Right atrium auricular region (tissue), 2 donors: Measurements from ENCODE around the gene AGTR1. TPM values are rescaled to one million over a fixed set of nuclear protein-coding genes. Genes with fewer than 3 reads are reported as not detected.

Source experiments
- DNase-seq: peaks from one replicate; pipeline ENCODE4 v3.0.0-alpha.2; 2019; ENCODE audit warnings: low spot score
- H3K27ac ChIP-seq, 2 donors: fragments of 200-600 bp; sonication (generic); 1 replicate in 1 of 2; 2 replicates in 1 of 2; pipeline ENCODE4 v1.5.1; 2016 to 2019
- H3K27me3 ChIP-seq, 2 donors: fragments of 200-600 bp; sonication (generic); one replicate each; pipeline versions ENCODE4 v1.5.1 to v1.6.0; 2017 to 2019
- H3K36me3 ChIP-seq: fragments of 200-600 bp; sonication (generic); one replicate; pipeline ENCODE4 v1.5.1; 2016
- H3K4me1 ChIP-seq, 2 donors: fragments of 200-600 bp; sonication (generic); one replicate each; pipeline versions ENCODE4 v1.5.1 to v1.6.0; 2017 to 2019
- H3K4me3 ChIP-seq, 2 donors: fragments of 200-600 bp; sonication (generic); 1 replicate in 1 of 2; 2 replicates in 1 of 2; pipeline ENCODE4 v1.5.1; 2017 to 2019; ENCODE audit warnings: mild to moderate bottlenecking in 1 of 2, moderate library complexity in 1 of 2
- H3K9me3 ChIP-seq, 2 donors: fragments of 200-600 bp; sonication (generic); one replicate each; pipeline ENCODE4 v1.5.1; 2019
- CTCF ChIP-seq, 2 donors: fragments of 200-600 bp; sonication (generic); IDR thresholded peaks; one replicate each; pipeline ENCODE4 v1.5.1; 2019; ENCODE audit warnings: antibody characterized with exemption in 2 of 2
- total RNA-seq, 2 donors: library from RNA; depleted of rRNA; stranded (reverse); fragments of >200 nt; gene quantifications; one replicate each; pipeline ENCODE4 v1.1.0, GENCODE V29; 2016

Gene AGTR1
- total RNA-seq, 2 donors from 2014 or later, result 22.6 to 35.2 TPM

- DNase-seq, result no peak
- H3K36me3 ChIP-seq, result no peaks in the 10 kb centered on the region
- TF ChIP-seq CTCF (IDR thresholded peaks at IDR 0.05), result no peak
- H3K4me1 ChIP-seq, result peaks cover 0 to 19% of the 10 kb centered on the region in 2 donors
- H3K27me3 ChIP-seq, result no peaks in the 10 kb centered on the region
- H3K4me3 ChIP-seq, result no peak overlapping the region
- no peak overlapping the region for H3K27ac ChIP-seq
- H3K9me3 ChIP-seq, result no peaks in the 10 kb centered on the region
Measured at GRCh38 chr3:148711981-148712666, 14.4 kb downstream of the AGTR1 start.

GRCh38 chr3:148714521-148714920 lies 16.8 kb downstream of the AGTR1 start:
- H3K27me3 ChIP-seq, result no peaks in the 10 kb centered on the region
- no peak for TF ChIP-seq CTCF (IDR thresholded peaks at IDR 0.05)
- H3K4me3 ChIP-seq, result no peak overlapping the region
- no peaks in the 10 kb centered on the region for H3K36me3 ChIP-seq
- no peaks in the 10 kb centered on the region for H3K9me3 ChIP-seq
- H3K4me1 ChIP-seq, result peaks cover 0 to 5% of the 10 kb centered on the region in 2 donors
- no peak overlapping the region for H3K27ac ChIP-seq
- DNase-seq, result no peak

- no peak for TF ChIP-seq CTCF (IDR thresholded peaks at IDR 0.05)
- H3K4me1 ChIP-seq, result peaks cover 0 to 7% of the 10 kb centered on the region in 2 donors
- no peak for DNase-seq
- no peaks in the 10 kb centered on the region for H3K36me3 ChIP-seq
- no peak overlapping the region for H3K4me3 ChIP-seq
- no peak overlapping the region for H3K27ac ChIP-seq
- no peaks in the 10 kb centered on the region for H3K9me3 ChIP-seq
- no peaks in the 10 kb centered on the region for H3K27me3 ChIP-seq
Measured at GRCh38 chr3:148716657-148717056, 19.0 kb downstream of the AGTR1 start.

GRCh38 chr3:148717885-148718561 lies 20.3 kb downstream of the AGTR1 start:
- H3K27me3 ChIP-seq, result no peaks in the 10 kb centered on the region
- no peak for DNase-seq
- no peaks in the 10 kb centered on the region for H3K36me3 ChIP-seq
- H3K4me1 ChIP-seq, result peaks cover 0 to 7% of the 10 kb centered on the region in 2 donors
- no peak overlapping the region for H3K27ac ChIP-seq
- TF ChIP-seq CTCF (IDR thresholded peaks at IDR 0.05), result no peak
- H3K9me3 ChIP-seq, result no peaks in the 10 kb centered on the region
- no peak overlapping the region for H3K4me3 ChIP-seq

DNA sequence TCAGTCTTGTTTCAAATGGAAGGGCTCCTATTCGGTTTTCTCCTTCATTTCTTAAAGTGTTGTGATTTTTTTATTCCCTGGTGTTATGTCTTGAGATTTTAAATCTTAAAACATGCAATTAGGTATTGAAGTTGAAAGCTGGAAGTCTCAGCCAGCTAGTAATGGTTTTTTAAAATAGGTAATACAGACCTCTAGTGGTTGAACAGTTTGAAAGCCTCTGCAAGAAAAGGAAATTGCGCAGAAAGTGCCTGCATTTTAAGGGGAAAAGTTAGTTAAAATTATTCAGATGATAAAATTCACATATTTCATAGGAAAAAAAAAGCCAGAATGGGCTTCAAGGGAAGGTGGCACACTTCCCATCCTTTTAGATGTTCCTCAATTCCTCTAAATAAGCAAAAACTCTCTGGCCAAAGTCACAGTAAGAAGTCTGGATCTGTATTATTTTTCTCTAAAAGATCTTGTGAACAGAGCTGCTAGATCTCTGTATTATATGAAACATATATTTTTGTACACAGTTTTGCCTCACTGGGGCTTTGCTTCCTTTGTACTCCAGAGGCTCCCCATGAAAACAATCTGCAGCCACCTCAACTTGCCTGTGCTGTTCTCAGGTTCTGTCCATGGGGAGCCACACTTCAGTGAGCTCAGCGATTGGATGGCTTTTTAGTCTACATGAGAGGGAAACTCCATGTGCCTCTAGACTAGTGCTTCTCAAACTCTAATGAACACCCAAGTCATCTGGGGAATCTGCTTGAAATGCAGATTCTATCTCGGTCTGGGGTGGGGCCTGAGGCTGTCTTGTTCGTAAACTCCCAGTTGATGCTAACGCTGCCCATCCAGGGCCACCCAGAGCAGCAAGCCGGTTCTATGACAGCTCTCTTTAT lies 21.5 kb downstream of the AGTR1 start:
- Histone ChIP-seq H3K9me3 (no peaks in the 10 kb centered on the region), H3K27ac (peak overlapping the region in 1 of 2 donors; percentile 14), H3K27me3 (no peaks in the 10 kb centered on the region), H3K36me3 (no peaks in the 10 kb centered on the region), H3K4me1 (peaks cover 0 to 7% of the 10 kb centered on the region in 2 donors), H3K4me3 (no peak overlapping the region)
- DNase-seq, result no peak
- TF ChIP-seq CTCF (IDR thresholded peaks at IDR 0.05), result peak; percentile 12 to 65
